ENCODE results near the gene RASA2. TPM values are rescaled to one million over a fixed set of nuclear protein-coding genes. Genes with fewer than 3 reads are reported as not detected.

RASA2 gene
- total and polyA plus RNA-seq, 12 donors, result 1.4 to 7.7 (median 5.1) TPM

GRCh38 chr3:141650783-141651182 is 164.0 kb downstream of the RASA2 start:
- no peak overlapping the region for H3K4me3 ChIP-seq
- DNase-seq (no peak), ATAC-seq (no peak)
- intact Hi-C loops (cut with DNase I), result no loop called here
- H3K36me3 ChIP-seq, result no peaks in the 10 kb centered on the region
- H3K4me1 ChIP-seq, result no peaks in the 10 kb centered on the region
- TF ChIP-seq CTCF (IDR thresholded peaks at IDR 0.05), result no peak
- H3K27ac ChIP-seq, result no peak overlapping the region
- no peaks in the 10 kb centered on the region for H3K9me3 ChIP-seq
- H3K27me3 ChIP-seq, result no peaks in the 10 kb centered on the region
- 93 to 95% methylated on average over 2 of the region's 2 CpGs for WGBS, 2 donors

DNA sequence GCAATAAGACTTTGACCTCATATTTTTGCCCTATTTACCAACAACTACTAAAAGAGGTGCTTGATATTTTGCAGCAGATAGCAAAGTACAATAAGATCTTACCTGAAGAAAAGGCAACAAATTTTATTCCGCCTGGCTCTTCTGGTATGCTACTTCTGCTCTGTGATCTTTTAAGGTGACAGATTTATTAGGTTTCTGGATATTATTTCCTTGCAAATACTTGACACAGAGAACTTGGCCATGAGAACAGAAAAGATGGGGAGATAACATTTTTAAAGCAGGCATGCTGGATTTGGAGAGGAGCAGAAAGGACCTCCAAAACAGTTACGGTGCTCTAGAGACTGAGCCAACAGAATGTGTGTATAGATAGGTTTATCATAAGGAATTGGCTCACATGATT is 164.6 kb downstream of the RASA2 start:
- intact Hi-C loops (cut with DNase I), result no loop called here
- DNase-seq (no peak), ATAC-seq (no peak)
- no peak overlapping the region for H3K27ac ChIP-seq
- H3K9me3 ChIP-seq, result no peaks in the 10 kb centered on the region
- H3K36me3 ChIP-seq, result no peaks in the 10 kb centered on the region
- H3K27me3 ChIP-seq, result no peaks in the 10 kb centered on the region
- no peak overlapping the region for H3K4me3 ChIP-seq
- TF ChIP-seq CTCF (IDR thresholded peaks at IDR 0.05), result no peak
- 45 to 52% methylated on average over 2 of the region's 2 CpGs for WGBS, 2 donors
- peaks cover 0 to 4% (median 0%) of the 10 kb centered on the region in 9 donors for H3K4me1 ChIP-seq

- ATAC-seq (no peak), DNase-seq (no peak)
- Histone ChIP-seq H3K4me3 (no peak overlapping the region), H3K36me3 (no peaks in the 10 kb centered on the region), H3K27ac (no peak overlapping the region), H3K9me3 (peaks cover 0 to 5% (median 0%) of the 10 kb centered on the region in 11 donors), H3K27me3 (no peaks in the 10 kb centered on the region), H3K4me1 (peaks cover 0 to 5% (median 0%) of the 10 kb centered on the region in 9 donors)
- intact Hi-C loops (cut with DNase I), result no loop called here
- no peak for TF ChIP-seq CTCF (IDR thresholded peaks at IDR 0.05)
- WGBS, 2 donors, result 97 to 98% methylated on average over 5 of the region's 5 CpGs
These were observed 165.5 kb downstream of the RASA2 start for GRCh38 chr3:141652349-141652748.

DNA sequence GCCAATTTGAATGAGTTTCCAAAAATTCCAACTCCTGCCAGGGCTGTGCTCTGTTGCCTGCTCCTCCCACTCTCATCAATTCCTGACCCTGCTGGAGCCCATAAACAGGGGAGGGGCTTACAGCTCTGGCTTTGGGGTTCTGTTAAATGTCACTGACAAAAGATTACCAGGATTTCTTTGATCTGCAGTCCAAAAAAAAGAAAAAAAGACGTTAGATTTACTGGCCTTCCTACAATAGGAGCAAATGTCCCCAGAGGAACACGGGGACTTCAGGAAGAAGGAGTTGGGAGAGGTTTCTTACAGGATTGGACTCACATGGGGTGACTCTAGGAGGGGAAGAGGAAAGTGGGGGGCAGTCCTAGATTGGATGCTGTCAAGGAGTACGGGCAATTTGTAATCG is 167.0 kb downstream of the RASA2 start:
- no peak for TF ChIP-seq CTCF (IDR thresholded peaks at IDR 0.05)
- H3K9me3 ChIP-seq, result peaks cover 0 to 9% (median 0%) of the 10 kb centered on the region in 11 donors
- WGBS, 2 donors, result 46 to 47% methylated on average over 4 of the region's 4 CpGs
- H3K4me3 ChIP-seq, result no peak overlapping the region
- no peaks in the 10 kb centered on the region for H3K36me3 ChIP-seq
- no peak for ATAC-seq
- no peak overlapping the region for H3K27ac ChIP-seq
- peaks cover 0 to 14% (median 0%) of the 10 kb centered on the region in 7 donors for H3K27me3 ChIP-seq
- no peak for DNase-seq
- intact Hi-C loops (cut with DNase I), result no loop called here
- H3K4me1 ChIP-seq, result peaks cover 0 to 5% (median 0%) of the 10 kb centered on the region in 9 donors

Data from heart right ventricle (tissue), 16 donors.